HG02973 (cell line): ENCODE results near the gene HORMAD2.
"Not testable (repeated sequence)": the region's sequence is repeated elsewhere in the genome, so short reads cannot be mapped to it uniquely, and the experiment has no call there.

ENCODE experiments used
- ATAC-seq: cut with Tn5 transposase; IDR thresholded peaks from one replicate; pipeline ENCODE4 v1.9.1; 2021; ENCODE audit warnings: moderate library complexity; ENCODE audit not compliant: unreplicated experiment

Gene HORMAD2

DNA sequence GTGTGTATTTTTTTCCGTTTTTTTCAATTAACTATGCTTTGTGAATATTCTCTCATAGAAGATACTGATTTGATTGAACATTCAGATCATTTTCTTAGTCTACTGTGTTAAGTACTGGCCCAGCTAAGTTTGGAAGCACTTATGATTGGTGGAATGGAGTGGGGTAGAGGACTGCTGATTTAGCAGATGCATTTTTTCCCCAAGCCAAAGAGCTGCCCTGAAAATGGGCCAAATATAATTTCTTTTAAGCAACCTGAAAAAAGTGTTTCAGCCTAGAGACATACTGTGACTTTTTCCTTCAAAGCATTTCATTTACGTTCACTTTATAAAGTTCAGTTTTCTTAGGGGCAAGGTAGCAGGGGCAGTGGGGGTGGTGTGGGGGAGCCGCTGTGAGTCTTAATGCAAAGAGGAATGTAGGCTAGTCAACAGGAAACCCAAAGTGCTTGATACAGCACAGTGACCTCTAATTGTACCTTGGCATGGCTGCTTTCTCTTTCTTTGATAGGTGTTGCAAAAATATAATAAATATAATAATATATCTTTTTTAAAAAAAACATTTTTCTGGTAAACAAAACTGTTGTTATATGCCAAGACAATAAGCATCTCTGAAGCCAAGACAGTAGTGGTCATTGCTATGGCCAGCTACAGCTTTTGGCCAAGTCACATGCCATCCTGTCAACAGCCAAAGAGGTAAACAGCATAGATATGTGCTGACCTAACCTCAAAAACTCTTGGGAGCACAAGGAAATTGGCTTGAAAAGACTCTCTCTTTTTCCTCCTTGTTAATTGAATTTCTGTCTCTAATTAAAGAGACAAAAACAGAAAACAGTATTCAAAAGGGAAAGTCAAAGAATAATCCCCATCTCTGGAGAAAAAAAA, 107.5 kb downstream of the HORMAD2 start:
- no peak for ATAC-seq

DNA sequence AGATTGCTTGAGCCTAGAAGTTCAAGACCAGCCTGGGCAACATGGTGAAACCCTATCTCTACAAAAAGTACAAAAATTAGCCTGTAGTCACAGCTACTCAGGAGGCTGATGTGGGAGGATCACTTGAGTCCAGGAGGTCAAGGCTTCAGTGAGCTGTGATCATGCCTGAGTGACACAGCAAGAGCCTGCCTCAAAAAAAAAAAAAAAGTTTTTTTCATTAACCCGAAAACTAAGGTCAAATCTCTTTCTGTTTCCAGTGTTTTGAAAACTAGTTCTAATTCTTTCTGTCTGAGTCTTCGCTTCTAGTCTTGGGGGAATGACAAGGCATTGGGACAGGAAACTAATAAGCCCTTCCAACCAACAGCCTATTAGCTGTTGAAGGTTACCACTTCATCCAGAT, 108.6 kb downstream of the HORMAD2 start:
- ATAC-seq = no peak

DNA sequence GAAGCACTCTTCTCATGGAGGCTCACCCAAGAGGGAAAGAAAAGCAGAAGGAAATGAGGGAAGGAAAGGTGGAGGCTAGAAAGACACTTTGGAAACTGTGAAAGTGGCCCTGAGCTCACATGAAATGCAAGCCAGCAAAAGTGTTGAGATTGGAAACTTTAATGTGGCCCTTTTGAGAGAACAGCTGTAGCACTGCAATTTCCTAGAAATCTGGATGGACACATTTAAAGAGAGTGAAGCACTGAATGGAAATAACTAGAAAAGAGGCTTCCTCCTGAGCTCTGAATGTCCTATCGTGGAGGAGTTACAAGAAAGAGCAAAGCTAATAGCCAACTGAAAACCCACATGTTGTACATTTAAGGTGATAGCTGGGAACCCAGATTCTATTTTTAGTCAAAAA, 110.3 kb downstream of the HORMAD2 start:
- ATAC-seq = no peak

DNA sequence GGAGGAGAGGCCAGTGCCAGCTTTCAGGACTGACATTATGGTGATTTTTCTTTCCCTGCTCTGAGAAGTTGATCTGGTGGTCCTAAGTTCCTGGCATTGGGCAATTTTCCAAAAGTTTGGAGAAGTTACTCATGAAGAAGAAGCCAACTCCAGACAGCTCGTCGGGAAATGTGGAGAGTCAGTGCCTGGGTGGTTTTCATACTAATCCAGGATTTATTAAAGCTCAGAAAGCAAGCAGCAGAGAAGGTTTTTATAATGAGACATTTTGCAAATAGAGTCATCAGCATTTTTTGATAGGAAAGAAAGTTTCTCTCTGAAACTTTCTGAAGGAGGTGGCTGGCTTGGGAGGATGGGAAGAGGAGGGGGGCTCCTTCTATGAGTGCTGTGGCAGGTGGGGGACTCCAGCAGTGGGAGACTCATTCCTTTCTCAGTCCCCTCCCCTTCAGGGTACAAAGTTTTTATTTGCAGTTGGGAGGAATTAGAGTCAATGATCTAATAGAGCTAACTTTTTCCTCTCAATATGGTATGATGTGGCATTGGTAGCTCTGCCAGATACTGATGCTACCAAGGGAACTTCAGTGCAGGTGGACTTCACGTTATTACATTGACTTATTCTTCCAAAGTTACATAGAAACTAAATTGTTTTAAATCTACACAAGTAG, 110.9 kb downstream of the HORMAD2 start:
- ATAC-seq = no peak

DNA sequence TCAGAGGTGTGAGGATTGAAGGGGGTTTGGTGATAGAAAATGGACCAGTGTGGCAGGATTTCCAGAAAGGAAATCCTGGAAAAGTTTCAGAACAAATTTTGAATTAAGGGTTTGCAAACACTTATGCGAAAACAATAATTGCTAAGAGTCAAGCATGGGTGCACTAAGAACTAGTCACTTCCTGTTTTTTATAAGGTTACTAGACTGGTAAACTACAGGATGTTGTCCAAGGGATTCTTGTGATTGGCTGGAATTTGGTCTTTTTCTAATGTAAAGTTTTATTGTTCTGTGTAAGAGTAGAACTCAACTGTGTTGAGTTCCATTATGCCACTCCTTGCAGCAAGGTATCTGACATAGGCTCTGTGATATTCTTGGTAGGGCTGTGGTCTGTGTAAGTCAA, 112.2 kb downstream of the HORMAD2 start:
- no peak for ATAC-seq

DNA sequence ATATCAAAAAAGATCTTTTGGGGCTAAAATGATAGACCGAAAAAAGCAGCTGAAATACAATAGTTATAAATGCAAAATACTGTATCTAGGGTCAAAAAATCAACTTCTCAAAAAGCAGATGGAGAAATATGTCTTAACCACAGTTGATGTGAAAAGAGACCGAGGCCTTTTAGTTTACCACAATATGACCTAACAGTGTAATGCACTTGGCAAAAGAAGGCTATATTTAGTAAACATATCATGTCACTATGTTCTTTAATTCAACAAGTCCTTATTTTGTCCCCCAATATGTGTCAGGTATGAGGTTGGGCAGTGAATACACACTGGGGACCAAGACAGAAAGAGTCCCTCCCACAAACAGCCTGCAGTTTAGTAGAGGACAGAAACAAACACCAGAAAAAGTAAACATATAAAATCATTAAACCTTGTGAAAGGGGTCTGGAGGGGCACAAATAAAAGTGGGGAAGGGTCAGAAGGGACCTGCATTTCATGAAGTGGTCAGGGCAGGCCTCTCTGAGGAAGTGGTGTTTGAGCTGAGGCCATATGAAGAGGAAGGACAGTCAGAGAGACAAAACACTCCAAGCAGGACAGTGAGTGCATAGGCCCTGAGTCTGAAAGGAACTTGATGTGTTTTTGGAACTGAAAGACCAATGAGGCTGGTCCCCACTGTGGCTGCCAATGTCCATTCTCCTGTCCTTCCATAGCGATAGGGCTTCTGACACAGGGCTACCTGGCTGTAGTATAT, 112.9 kb downstream of the HORMAD2 start:
- ATAC-seq = no peak

DNA sequence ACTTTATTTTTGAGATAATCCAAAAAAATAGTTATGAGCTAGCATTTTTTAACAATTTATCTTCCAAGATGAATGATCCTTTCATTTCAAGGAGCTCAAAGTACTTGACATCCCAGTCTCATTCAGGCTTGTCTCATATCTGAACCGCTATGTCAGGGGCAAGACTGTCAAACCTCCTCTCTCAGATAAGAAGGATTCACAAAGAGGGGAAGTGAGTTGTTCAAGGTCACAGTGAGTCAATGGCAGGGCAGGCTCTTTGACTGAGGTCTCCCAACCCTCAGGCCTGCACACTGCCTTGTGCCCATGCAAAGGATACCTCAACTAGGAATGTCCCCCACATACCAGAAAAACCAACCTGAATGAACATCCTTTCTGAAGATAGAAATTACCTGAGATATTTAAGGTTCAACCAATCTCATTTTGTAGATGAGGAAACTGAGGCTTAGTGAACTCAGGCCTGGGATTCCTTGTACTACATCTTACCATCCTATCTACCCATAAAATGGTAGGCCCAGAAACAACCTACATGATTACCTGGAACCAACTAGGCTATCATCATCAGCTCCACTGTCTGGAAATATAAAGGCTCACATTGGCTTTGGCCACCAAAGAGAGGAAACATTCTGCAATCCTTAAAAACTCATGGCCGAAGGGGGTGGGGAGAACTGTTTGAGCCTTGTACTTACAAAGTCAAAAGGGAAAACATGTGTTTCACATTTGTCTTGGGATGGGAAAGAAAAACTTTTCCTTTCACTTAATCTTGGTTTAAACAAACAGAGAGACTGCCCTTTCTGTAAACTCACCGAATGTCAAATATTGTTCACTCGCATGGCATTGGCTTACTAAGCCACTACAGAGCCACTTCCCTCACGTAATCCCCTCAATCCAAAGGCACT, 115.2 kb downstream of the HORMAD2 start:
- ATAC-seq = no peak

DNA sequence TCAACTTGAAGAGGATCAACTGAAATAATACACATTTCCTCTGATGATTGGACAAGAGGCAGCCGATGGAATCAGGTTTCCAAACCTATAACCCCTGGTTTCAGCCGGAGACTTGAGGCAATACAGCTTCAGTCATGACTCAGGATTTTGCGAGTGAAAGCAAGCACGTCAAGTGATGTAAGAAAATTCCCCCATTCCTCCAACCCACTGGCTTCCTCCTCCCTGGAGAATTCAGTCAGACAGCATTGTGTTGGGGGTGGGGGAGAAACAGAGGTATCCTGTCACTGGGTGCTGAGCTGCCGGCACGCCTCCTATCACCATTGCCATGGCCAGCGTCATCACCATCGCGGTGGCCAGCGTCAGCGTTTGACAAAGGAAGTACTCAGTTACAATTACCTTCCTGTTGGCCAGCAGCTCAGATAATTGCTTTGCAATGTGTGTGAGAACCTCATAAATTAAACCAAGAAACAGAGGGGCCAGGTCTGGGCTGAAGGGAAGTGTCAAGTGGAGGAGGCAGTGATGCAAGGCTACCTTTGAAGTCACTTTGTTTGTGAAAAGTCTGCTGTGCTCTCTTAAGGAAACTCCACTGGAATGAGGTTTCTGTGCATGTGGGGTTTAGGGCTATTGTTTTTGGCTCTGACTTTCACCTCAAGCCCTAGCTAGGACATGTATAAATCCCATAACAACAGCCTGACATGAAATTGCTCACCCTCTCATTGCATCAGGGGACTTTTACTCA, 116.0 kb downstream of the HORMAD2 start:
- ATAC-seq = no peak

DNA sequence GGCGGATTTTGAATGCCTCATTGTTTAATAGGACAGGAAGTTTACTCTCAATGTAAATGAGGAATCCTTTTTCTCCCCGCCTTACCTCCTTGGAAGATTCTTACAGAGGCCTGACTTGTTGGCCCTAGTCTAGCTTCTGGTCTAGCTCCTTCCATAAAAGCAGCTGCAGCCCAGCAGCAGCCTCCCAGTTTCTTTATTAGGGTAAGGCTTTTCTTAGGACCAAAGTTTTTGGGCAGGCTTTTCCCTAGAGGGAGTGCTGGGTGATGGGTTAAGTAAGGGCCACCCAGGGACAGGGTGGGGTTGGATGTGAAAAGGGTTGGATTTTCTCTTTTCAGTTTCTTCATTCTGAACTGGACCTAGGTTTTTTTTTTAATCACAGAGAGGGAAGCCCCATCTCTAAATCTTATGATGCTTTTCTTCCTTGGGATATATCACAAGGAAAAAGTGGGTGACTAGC, 116.6 kb downstream of the HORMAD2 start:
- ATAC-seq = no peak

DNA sequence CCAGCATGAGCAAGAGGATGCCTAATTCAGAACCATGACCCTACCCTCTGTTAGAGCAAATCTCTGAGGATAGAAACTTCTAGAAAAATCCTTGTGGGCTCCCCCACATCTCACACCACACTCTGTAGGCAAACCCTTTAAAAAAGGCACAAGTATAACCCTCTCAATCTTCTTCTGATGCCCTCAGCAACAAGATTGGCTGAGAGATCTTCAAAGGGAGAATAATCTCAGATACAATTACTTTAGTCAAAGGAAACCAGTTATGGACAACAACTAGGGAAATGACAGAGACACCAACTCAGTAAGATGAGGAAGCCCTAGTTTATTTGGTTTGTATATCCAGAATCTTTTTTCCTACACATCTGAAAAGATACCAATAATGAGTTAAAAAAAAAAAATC, 117.1 kb downstream of the HORMAD2 start:
- no peak for ATAC-seq

DNA sequence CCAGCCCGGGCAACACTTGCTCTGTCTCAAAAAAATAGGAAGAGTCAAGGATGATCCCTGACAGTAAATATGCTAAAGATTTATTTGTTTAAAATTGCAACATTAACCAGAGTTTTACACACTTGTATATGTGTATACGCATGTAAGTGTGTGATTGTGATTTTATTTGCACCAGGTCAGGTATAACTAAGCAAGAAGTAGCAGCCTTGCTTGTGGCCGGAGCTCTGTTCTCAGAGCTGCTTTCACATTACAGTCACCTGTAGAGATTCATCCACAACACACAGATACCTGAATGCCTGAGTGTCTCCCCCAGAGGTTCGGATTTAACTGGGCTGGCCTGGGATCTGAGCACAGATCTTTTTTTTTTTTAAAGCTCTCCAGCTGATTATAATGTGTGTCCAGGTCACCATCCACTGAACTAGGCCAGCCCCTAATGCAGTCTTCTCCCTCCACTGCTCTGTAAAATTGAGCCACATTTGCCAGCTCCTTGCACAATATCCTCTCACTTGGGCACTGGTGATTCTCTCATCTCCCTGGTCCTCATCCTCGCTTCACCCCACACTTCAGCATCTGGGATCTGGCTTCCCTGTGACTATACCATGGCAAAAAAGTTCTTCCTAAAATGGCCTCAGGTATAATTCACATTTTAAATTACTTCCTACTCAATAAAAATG, 118.0 kb downstream of the HORMAD2 start:
- no peak for ATAC-seq

DNA sequence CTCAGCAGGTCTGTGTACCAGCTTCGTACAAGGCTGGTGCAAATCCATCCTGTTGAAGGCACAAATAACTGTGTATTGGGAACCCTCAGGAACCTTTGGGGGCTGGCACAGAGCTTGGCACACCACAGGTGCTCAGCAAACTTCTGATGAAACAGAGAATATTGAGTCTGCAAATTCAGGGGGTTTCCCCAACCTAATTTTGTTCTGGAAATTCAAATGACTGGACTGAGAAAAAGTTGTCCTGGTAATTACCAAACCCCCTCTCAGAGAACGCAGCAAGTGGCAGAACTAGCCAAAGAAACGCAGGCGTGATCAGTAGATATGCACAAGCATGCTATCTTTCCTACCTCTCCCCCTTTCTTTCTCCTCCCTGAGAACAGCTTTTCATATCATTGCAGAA, 118.7 kb downstream of the HORMAD2 start:
- ATAC-seq = no peak

DNA sequence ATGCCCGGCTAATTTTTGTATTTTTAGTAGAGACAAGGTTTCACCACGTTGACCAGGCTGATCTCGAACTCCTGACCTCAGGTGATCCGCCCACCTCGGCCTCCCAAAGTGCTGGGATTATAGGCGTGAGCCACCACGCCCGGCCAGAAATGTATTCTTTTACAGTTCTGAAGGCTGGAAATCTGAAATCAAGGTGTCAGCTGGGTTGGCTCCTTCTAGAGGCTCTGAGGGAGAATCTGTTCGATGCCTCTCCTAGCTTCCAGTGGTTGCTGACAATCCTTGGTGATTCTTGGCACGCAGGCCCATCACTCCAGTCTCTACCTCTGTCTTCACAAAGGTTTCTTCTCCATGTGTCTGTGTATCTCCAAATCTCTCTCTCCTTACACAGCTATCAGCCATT, 120.6 kb downstream of the HORMAD2 start:
- ATAC-seq = not testable (repeated sequence)

DNA sequence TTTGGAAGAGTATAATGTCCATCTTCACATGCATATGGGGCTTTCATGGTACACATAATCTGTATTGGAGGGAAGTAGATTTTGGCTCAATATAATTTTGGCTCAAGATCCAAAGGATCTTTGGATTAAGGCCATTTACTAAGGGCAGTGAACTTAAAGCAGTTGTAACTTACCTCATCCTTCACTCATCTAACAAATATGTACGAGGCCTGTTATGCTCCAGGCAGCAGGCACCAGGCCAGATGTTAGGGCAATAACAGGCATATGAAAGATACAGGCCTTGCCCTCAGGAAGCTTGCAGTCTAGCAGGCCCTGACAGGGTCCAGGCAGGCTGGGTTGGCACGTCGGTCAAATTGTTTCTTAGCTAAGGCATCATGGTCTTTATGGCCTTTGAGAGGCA, 121.7 kb downstream of the HORMAD2 start:
- ATAC-seq = no peak

DNA sequence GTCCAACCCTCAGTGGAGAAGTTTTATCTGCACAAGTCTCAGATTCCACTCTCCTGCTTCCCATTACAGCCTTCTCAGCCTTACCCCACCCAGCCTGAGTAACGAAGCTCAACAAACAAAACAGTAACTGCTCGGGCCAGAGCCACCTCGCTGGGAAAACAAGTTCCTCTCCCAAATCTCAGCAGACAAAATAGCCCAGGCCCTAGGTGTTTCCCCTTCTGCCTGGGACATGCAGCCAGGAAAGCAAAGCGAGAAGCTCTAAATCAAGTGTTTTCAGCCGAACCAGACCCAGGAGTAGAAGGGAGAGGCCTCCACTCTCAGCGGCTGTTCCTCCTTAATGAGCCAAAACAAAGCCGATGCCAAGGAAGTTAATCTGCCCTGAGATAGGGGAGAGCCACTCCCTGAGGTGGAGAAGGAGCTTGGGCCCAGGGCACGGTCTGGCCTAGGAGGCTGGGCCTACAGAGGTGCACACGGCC, 122.3 kb downstream of the HORMAD2 start:
- no peak for ATAC-seq

DNA sequence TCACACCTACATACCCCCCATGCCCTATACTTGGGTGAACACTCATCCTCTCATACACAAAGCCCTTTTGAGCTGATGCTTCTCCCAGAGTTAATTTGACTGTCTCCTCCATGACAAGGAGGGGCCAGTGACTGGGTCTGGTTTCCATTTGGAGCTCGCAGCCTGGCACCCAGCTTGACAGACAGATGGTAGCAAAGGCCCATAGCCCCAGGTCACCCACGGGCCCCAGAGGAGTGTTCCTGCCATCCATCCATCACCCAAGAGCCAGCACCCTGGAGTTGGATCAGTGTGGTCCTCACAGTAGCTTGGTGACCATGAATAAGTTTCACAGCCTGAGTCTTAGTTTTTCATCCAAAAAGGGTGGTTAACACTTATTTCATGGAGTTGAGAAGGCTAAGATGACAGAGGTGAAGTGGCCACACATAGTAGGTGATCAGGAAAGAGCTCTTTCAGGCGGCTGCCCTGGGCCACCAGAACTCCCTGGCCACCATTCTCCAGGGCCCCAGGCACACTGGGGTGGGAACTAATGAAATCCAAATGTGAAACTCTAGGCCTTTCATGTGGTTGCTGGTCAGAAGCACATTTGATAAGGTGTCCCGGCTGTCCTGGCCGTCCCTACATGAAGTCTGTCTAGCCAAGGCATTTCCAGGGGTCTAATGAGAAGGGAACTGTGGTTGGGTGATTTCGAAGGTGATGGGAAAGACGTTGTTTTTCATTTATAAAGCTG, 123.9 kb downstream of the HORMAD2 start:
- no peak for ATAC-seq

DNA sequence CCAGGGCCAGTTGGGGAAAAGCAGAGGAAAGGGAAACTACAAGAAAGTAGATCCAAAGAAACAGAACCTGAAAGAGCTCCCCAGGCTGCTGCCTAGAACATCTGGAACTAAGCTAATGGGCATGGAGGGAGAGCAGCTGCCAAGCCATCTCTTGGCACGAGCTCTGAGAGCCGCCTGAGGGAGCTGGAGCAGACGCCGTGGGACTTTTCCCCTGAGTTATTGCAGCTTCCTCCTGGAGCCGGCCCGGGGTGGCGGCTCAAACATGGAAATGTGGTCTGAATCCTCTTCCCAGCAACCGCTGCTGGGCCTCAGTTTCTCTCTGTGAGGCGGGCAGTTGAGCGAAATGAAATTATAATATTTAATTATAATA, 124.5 kb downstream of the HORMAD2 start:
- no peak for ATAC-seq

DNA sequence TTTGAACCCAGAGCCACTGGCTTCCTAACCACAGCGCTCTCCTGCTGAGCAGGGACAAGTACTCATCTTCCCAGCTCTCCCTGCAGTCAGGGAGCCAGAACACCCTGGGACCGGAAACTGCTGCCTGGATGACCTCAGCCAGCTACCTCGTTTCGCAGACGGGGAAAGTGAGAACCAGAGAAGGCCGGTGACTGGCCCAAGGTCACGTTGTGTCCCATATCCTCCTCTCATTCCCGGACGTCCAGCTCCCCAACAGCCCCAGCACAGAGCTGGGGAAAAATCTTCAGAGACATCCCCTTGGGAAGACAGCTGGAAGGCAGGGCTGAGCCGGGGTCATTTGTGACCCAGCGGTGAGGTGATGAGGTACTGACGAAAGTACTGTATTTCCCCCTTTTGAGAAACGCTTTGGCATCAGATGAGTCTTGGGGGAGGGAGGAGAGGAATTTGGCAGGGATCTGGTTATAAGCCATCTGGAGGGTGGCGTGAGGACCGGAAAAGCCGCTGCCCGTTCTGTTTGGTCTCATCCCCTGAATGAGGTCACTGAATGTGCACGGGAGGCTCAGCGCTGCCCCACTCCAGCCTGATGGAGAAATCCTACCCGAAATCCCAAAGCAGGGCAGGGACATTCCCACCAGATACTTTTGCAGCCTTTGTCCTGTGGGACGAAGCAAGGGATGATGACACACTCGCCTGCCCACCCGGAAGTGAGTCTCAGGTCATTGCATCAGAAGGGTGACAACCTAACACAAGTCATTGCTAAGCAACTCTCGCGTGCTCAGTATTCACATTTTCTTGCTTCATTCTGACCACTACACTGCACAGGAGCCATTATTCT, 125.2 kb downstream of the HORMAD2 start:
- ATAC-seq = no peak
